ENCODE results near the gene H1-8.

- TF ChIP-seq CTCF (conservative IDR thresholded peaks at IDR 0.05) (no peak), EZH2 (IDR thresholded peaks at IDR 0.05; ENCODE audit: low read depth) (no peak)
Measured at GRCh38 chr3:129598000-129598381, 55.0 kb downstream of the H1-8 start.
